Esophagus squamous epithelium (tissue), 4 donors: Measurements from ENCODE around the gene SLC35F6.

ENCODE experiments used
- CTCF ChIP-seq, 6 experiments: fragments of 450-650 bp in 4 of 6; fragments of 200-600 bp in 2 of 6; sonication (generic) in 2 of 6; IDR thresholded peaks; one replicate each; pipeline ENCODE4 v1.5.1; 2016 to 2019; ENCODE audit warnings: antibody characterized with exemption in 6 of 6, mild to moderate bottlenecking in 4 of 6, moderate library complexity in 4 of 6
- POLR2A ChIP-seq, 4 donors: fragments of 450-650 bp; IDR thresholded peaks; one replicate each; pipeline ENCODE4 v1.6.1; 2017; ENCODE audit warnings: antibody characterized with exemption in 4 of 4, mild to moderate bottlenecking in 4 of 4, moderate library complexity in 3 of 4

GRCh38 chr2:26758790-26759321, 5.2 kb upstream of the SLC35F6 start:
- TF ChIP-seq CTCF (IDR thresholded peaks at IDR 0.05) (no peak), POLR2A (IDR thresholded peaks at IDR 0.05) (no peak)
